ENCODE measurements around the gene KIAA1958. TPM values are rescaled to one million over a fixed set of nuclear protein-coding genes. Genes with fewer than 3 reads are reported as not detected.

The KIAA1958 gene
- total RNA-seq, 1 experiment from 2014 or later, result 28.6 TPM

GRCh38 chr9:112537561-112537960, 50.9 kb downstream of the KIAA1958 start:
- H3K4me1 ChIP-seq (ENCODE audit: insufficient read depth, low read length, poor library complexity, severe bottlenecking), result peaks cover 40% of the 10 kb centered on the region
- DNase-seq (ENCODE audit: low spot score), result no peak
- POLR2A ChIA-PET (ENCODE audit: low non-redundant PET), result no interaction called here
- no TSS peak for BruUV-seq (replicated peaks)
- no peaks in the 10 kb centered on the region for H3K27me3 ChIP-seq (replicated peaks; ENCODE audit: insufficient read depth, low read depth, low read length, poor library complexity)
- no peak overlapping the region for H3K4me3 ChIP-seq (ENCODE audit: low read depth, low read length, poor library complexity, severe bottlenecking)
- intact Hi-C loops (cut with micrococcal nuclease; ENCODE audit: unreplicated experiment), result no loop called here
- TF ChIP-seq CTCF (conservative IDR thresholded peaks at IDR 0.05; ENCODE audit: low read depth, low read length) (no peak), EZH2 (IDR thresholded peaks at IDR 0.05; ENCODE audit: borderline replicate concordance, low read depth, low read length, poor library complexity, severe bottlenecking) (no peak)
- CTCF ChIA-PET, result no interaction called here
- peaks cover 4% of the 10 kb centered on the region for H3K36me3 ChIP-seq (ENCODE audit: insufficient read depth, low read length, poor library complexity, severe bottlenecking)
- H3K27ac ChIP-seq (ENCODE audit: low read depth, low read length, poor library complexity, severe bottlenecking), result no peak overlapping the region
- no peaks in the 10 kb centered on the region for H3K9me3 ChIP-seq (ENCODE audit: low read depth, low read length, poor library complexity, severe bottlenecking)

GRCh38 chr9:112540800-112541199, 54.2 kb downstream of the KIAA1958 start:
- no peaks in the 10 kb centered on the region for H3K9me3 ChIP-seq (ENCODE audit: low read depth, low read length, poor library complexity, severe bottlenecking)
- peaks cover 36% of the 10 kb centered on the region for H3K4me1 ChIP-seq (ENCODE audit: insufficient read depth, low read length, poor library complexity, severe bottlenecking)
- H3K27me3 ChIP-seq (replicated peaks; ENCODE audit: insufficient read depth, low read depth, low read length, poor library complexity), result no peaks in the 10 kb centered on the region
- DNase-seq (ENCODE audit: low spot score), result no peak
- no peak overlapping the region for H3K4me3 ChIP-seq (ENCODE audit: low read depth, low read length, poor library complexity, severe bottlenecking)
- intact Hi-C loops (cut with micrococcal nuclease; ENCODE audit: unreplicated experiment), result no loop called here
- no TSS peak for BruUV-seq (replicated peaks)
- TF ChIP-seq CTCF (conservative IDR thresholded peaks at IDR 0.05; ENCODE audit: low read depth, low read length), result no peak
- TF ChIP-seq EZH2 (IDR thresholded peaks at IDR 0.05; ENCODE audit: borderline replicate concordance, low read depth, low read length, poor library complexity, severe bottlenecking), result no peak
- H3K36me3 ChIP-seq (ENCODE audit: insufficient read depth, low read length, poor library complexity, severe bottlenecking), result peaks cover 4% of the 10 kb centered on the region
- CTCF ChIA-PET, result no interaction called here
- POLR2A ChIA-PET (ENCODE audit: low non-redundant PET), result no interaction called here
- H3K27ac ChIP-seq (ENCODE audit: low read depth, low read length, poor library complexity, severe bottlenecking), result no peak overlapping the region

- peak; percentile 72 for DNase-seq (ENCODE audit: low spot score)
- CTCF ChIA-PET, result no interaction called here
Measured at GRCh38 chr9:112541685-112542084, 55.1 kb downstream of the KIAA1958 start.

More at GRCh38 chr9:112541685-112542084, 55.1 kb downstream of the KIAA1958 start:
- Histone ChIP-seq H3K36me3 (ENCODE audit: insufficient read depth, low read length, poor library complexity, severe bottlenecking) (peaks cover 4% of the 10 kb centered on the region), H3K27ac (ENCODE audit: low read depth, low read length, poor library complexity, severe bottlenecking) (peak overlapping the region; percentile 31), H3K4me3 (ENCODE audit: low read depth, low read length, poor library complexity, severe bottlenecking) (no peak overlapping the region), H3K4me1 (ENCODE audit: insufficient read depth, low read length, poor library complexity, severe bottlenecking) (peaks cover 42% of the 10 kb centered on the region), H3K27me3 (replicated peaks; ENCODE audit: insufficient read depth, low read depth, low read length, poor library complexity) (no peaks in the 10 kb centered on the region), H3K9me3 (ENCODE audit: low read depth, low read length, poor library complexity, severe bottlenecking) (no peaks in the 10 kb centered on the region)
- BruUV-seq (replicated peaks), result no TSS peak
- POLR2A ChIA-PET (ENCODE audit: low non-redundant PET), result no interaction called here
- intact Hi-C loops (cut with micrococcal nuclease; ENCODE audit: unreplicated experiment), result no loop called here
- no peak for TF ChIP-seq EZH2 (IDR thresholded peaks at IDR 0.05; ENCODE audit: borderline replicate concordance, low read depth, low read length, poor library complexity, severe bottlenecking)
- no peak for TF ChIP-seq CTCF (conservative IDR thresholded peaks at IDR 0.05; ENCODE audit: low read depth, low read length)
